DMS53 treated with DMSO at 0.1 percent for 48 hours (cell line): ENCODE measurements around the gene ANKDD1A.

ENCODE experiments used
- DNase-seq: peaks from one replicate; lab custom pipeline; 2025; ENCODE audit not compliant: unreplicated experiment; lab: John Stamatoyannopoulos, UW

The ANKDD1A gene

DNA sequence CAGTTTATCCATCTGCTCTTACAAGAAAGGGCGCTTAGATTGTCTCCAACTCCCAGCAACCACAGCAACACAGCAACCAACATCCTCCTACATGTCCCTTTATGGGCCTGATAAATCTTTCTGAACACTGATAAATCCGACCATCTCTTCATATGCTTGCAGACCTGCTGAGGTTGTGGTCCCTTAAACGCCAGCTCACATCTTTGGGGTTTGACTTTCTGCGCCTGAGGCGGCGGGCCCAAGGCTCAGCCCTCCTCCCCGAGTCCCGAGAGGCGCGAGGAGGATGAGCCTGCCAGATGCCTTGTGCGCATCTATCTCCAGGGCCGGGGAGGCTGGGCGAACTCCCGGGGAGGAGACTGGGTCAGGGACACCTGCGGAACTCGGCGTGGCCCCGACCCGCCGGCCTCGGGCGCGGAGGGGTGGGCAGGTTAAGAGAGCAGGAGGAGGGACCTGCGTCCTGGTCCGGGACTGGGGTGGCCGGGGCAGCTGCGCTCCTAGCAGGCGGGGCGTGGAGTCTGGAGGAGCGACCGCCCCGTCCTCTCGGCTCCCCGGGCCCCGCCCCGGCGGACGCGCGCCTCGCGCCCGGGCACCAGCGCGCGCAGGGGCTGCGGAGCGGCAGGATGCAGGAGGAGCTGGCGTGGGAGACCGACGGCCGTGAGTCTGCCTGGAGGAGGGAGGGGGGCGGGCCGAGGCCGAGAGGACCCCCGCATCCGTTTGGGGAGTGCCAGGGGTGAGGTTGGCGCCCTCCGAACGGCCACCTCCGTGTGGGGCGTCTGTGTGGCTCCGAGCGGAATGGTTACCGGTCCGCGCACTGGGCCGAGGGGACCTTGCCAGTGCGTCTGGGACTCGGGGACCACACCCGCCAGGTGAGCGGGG lies at the start of gene ANKDD1A:
ANKDD1A (plus strand) TSS at position 592 of the 876 bp plus-strand sequence; CDS start at position 621, 29 bp downstream.
- peak; percentile 73 for DNase-seq

DNA sequence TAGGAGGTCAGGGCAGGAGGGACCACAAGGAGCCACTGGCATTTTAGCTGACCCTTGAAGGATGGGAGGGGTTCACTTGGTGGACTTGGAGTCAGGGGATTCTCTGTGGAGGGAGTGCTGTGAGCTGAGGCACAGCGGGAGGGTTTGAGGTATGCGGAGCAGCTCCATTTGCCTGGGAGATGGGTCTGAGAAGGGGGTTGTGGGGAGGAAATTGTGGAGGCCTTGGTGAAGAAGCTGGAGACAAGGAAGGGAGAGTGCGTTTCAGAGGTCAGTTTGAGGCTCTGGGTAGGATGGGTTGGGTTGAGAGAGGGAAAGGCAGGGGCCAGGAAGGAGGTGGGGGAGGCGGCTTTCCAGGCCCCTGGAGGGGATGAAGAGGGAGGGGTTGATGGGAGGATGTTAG lies 49.7 kb upstream of the ANKDD1A start:
- DNase-seq = no peak

DNA sequence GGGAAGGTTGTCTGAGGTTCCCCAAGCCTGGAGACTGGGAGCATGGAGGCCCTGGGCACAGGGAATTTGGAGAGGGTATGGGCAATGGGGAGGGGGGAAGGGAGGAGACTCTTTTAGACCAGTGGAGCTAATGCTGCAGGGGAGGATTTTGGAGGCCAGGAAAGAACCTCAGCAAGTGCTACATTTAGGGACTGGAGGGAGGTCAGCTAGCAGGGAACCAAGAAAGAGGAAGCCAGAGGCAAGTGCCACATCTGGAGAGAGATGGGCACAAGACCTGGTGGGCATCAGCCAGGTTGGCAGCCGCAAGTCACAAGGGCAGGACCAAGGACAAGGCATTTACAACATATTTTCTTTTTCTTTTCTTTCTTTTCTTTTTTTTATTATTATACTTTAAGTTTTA lies 49.3 kb upstream of the ANKDD1A start:
- DNase-seq = no peak

DNA sequence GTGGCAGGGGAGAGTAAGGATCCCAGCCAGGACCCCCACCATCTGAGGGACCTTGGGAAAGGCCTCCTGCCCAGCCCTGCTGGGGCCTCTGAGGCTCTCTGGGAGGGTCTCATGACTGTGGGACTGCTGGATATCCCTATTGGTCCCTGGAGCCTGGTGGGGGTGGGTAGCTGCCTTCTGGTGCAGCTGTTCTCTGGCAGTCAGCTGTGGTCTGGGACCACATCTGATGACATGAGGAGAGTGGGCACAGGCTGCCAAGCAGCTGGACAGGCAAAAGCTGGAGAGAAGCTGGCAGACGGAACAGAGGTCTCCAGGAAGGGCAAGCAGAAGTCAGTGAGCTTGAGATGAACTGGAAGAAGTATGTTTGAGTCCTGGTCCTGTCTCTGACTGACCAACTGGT lies 47.6 kb upstream of the ANKDD1A start:
- no peak for DNase-seq

DNA sequence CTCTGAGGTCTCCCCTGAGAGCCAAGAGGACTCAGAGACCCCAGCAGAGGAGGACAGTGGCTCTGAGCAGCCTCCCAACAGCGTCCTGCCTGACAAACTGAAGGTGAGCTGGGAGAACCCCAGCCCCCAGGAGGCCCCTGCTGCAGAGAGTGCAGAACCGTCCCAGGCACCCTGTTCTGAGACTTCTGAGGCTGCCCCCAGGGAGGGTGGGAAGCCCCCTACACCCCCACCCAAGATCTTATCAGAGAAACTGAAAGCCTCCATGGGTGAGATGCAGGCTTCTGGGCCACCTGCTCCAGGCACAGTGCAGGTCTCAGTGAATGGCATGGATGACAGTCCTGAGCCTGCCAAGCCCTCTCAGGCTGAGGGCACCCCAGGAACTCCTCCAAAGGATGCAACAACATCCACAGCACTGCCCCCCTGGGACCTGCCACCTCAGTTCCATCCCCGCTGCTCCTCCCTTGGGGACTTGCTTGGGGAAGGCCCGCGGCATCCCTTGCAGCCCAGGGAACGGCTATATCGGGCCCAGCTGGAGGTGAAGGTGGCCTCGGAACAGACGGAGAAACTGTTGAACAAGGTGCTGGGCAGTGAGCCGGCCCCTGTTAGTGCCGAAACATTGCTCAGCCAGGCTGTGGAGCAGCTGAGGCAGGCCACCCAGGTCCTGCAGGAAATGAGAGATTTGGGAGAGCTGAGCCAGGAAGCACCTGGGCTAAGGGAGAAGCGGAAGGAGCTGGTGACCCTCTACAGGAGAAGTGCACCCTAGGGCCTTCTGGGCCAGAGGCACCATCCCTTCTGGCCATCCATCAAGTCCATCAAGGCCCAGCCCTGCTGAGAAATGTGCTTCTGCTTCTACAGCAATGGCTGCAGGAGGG lies 46.3 kb upstream of the ANKDD1A start:
- no peak for DNase-seq

DNA sequence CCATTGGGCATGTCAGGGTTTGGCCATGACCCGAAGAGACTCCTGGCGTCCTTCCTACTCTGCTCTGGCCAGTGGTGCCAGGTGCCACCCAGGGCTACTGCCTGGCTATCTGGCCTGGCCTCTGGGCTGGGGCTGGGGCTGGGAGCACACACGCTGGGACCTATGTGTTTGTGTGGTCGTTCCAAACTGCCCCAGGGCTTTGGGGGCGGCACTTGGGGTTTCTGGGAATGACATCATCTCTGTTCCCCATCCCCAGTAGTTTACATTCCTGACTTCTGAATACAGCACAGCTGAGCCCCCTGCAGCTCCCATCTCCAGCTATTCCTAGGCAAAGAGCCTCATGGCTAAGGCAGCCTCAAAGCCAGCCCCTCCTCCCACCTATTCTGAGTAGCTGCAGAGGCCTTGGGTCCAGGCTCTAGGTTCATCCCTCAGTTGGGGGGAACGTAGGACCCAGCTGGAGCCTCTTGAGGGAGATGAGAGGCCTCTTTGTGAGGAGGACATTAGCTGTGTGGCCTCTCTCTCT lies 45.6 kb upstream of the ANKDD1A start:
- DNase-seq = no peak

DNA sequence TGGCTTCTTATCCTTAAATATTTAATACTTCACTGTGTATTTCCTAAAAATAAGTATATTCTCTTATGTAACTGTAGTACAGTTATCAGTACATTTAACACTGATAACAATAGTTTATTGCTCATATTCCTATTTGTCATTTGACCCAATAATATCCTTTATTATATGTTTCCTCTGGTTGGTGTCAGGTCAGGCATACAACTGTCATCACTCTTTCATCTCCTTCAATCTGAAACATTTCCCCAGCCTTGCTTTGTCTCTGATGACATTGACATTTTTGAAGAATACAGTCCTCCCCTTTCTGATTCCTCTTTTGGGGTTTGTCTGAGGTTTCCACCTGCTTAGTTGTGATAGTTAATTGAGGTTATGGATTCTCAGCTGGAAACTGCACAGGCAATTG lies 42.2 kb upstream of the ANKDD1A start:
- no peak for DNase-seq

GRCh38 chr15:64870353-64870752 lies 41.3 kb upstream of the ANKDD1A start:
- no peak for DNase-seq

DNA sequence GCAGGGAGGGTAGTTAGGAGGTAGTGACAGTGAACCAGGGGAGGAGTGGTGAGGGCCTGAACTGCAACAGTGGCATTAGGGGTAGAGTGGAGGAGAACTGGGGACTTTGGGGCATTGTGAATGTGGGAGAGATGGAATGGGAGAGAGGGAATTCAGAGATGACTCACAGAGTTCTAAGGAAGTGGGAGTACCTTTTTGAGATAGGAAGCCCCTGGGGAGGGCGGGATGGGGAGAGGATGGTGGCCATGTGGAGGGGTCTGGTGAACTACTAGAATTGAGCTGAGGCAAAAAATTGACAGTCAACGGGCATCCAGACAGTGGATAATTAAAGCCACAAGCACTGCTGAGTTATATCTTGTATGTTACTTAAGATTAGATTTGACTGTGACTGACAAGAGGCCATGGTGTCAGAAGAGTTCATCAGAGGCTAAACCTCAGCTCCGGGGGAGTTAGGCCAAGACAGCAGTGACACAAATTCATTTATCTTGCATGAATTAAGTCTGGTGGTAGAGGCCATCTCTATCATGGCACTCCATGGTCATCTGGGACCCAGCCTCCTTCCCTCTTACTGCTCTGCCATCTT lies 36.0 kb upstream of the ANKDD1A start:
- no peak for DNase-seq

DNA sequence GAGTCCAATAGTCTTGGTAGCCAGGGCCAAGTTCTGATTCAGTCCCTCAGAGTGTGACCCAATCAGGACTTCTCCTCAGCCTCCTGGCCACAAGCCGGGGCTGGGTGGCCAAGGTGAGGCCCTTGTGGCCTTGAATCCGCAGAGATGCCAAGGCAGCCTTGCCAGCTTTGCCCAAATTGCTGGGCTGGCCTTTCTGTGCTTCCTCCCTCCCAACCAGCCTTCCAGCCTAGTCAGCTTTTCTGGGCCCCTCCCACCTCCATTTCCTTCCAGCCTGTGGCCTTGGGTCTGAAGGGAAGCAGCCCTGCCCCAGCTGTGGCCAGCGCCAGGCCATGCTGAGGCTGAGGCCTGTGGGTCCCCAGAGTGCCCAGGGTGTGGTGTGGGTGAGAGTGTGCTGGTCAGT lies 34.3 kb upstream of the ANKDD1A start:
- no peak for DNase-seq

GRCh38 chr15:64878705-64879104 lies 33.0 kb upstream of the ANKDD1A start:
- no peak for DNase-seq

DNA sequence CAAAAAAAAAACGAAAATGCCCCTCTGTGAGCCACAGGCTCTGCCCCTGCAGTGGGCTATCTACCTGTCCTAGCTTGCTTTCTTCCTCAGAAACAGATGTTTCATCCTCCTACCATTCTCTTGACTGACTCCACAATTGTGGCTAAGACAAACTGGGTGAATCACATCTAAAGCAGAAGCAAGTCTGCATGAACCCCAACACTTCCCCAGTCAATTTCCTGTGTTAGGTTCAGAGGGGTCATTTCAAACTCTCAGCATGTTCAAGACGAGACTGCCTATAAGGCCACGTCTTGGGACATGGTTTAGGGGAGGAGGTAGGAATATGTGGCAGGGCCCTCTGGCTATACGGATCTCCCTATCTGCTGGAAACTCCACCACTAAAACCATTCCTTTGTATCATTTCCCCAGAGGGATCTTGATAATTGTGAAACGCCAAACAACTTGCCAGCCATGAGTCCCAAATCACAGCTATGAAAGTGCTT lies 28.6 kb upstream of the ANKDD1A start:
- DNase-seq = no peak

DNA sequence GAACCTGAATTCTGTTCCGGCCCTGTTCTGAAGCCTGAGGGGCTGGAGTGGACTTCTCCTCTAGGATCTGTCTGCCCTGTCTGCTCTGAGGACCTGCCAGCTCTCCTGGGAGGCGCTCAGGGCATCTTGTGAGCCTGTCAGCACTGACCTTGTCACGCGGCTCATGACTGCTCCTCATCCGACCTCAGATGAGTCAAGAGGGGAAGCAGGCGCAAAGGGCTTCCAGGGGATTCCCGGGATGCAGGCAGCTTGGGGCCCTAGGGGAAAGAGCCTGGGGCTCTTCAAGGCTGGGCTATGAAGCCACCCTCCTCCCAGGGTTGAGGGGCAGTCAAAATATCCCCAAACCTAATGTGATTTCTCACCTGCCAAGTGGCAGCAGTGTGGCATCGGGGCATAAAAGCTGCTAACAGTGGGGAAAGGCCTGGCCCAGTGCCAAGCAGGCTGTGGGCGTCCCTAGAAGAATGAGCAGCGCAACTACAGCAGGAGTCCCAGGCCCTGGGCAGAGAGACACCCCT lies 27.6 kb upstream of the ANKDD1A start:
- peak; percentile 21 for DNase-seq

GRCh38 chr15:64884679-64885078 lies 27.0 kb upstream of the ANKDD1A start:
- no peak for DNase-seq

DNA sequence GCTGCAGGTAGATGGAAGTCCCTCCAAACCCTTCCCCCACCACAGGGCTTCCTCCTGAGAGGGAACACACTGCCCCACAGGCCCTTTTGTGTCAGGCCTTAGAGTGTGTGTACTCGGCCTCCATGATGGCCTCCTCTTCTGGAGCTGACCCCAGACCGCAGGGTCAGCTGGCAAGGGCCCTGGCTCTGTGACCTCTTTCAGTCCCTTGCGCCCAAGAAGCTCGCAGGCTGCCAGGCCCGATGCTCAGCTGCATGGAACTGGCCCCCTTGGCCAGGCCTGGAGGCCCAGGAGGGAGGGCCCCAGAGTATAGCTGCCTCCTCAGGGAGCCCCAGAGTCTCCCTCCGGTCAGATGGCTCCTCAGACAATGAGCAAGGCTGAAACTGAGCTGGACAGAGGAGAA lies 23.4 kb upstream of the ANKDD1A start:
- DNase-seq = no peak

DNA sequence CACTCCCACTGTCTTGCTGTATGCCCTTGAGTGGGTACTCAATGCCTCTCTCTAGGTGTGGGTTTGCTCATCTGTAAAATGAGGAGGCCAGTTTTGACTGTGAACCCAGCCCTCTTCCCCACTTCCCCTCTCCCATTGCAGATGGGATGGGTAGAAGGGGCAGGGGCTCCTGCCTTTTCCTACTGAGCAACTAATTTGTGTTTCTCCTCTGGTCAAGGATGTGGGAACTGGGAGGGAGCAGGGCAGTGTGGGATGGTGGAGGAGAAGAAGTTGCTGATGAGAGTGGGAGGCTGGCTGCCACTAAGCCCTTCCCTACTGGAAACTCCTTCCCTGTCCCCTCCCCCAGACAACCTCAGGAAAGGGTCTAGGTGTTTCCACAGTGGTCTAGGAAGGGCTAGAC lies 20.1 kb upstream of the ANKDD1A start:
- no peak for DNase-seq

DNA sequence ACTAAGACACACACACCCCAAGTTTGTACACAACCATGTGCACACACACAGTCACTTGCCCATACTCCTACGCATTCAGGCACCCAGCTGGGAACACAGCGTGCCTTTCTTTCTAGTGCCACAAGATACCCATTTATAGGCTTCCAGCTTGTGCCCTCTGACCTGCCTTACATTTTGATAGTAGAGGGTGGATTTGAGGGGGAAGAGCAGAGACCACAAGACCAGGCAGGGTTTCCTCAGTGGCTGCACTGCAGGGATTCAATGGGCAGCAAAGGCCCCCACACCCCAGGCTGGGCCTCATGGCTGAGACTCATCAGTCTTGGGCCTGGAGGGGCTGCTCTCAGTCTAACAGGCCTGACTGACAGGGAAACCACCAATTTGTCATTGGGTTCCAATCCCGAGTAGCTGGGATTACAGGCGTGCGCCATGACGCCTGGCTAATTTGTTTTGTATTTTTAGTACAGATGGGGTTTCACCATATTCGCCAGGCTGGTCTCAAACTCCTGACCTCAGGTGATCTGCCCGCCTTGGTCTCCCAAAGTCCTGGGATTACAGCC lies 18.8 kb upstream of the ANKDD1A start:
- no peak for DNase-seq

DNA sequence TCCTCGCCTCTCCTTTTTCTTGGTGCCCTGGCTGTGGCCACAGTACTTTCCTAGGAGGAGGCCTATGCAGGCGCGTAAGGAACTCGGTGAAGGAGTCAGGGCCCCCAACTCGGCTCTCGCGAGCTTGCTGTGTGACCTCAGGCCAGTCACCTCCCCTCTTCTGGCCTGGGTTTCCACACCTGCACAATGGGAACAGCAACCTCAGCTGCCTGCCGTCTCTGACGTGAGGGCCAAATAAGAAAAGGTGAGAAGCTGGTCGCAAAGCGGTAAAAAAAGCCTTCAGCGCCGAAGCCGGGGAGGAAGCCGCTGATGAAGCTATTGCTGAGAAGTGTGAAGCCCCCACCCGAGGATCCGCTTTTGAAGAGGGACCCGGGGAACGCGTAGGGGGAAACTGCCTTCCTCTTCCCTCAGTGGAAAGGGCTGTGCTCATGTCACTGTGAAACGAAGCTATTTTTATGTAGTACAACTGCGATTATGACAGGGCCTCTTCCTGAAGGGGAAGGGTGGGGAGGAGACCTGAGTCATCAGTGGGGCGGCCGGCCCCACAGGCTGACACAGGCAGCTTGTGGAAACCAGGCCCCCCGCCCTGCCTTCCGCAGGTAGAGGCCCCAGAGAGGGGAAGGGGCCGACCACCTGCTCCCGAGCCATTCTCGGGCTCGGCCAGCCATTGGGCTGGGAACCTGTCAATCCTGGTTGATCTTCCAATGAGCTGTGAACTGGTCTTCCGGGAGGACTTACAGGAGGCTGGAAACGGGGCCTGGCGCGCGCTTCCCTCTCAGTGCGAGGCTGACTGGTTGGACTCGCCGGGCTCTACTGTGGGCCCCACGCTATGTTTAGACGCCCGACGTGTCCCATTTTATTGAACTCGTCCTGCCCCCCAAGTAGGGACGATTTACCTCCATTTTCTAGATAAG lies 18.0 kb upstream of the ANKDD1A start:
- DNase-seq = peak; percentile 60

GRCh38 chr15:64894395-64895056 lies 17.2 kb upstream of the ANKDD1A start:
- DNase-seq = no peak
